GM19193 (cell line): ENCODE data around the gene CSRP3.

ENCODE experiments used
- POLR2A ChIP-seq: IDR thresholded peaks from 4 replicates; pipeline ENCODE4 v1.6.1; 2011; ENCODE audit not compliant: insufficient read depth, insufficient read length; ENCODE audit errors: extremely low read depth

Gene CSRP3

GRCh38 chr11:19234231-19234817, 32.5 kb upstream of the CSRP3 start:
- TF ChIP-seq POLR2A = no peak

- no peak for TF ChIP-seq POLR2A
Observed at GRCh38 chr11:19232910-19233503, 31.2 kb upstream of the CSRP3 start.

- no peak for TF ChIP-seq POLR2A
Observed at GRCh38 chr11:19229671-19230070, 27.9 kb upstream of the CSRP3 start.

GRCh38 chr11:19228968-19229367, 27.2 kb upstream of the CSRP3 start:
- TF ChIP-seq POLR2A = no peak

- TF ChIP-seq POLR2A = no peak
Observed at GRCh38 chr11:19226378-19227195, 24.8 kb upstream of the CSRP3 start.

GRCh38 chr11:19225581-19225980, 23.8 kb upstream of the CSRP3 start:
- no peak for TF ChIP-seq POLR2A

- no peak for TF ChIP-seq POLR2A
Observed at GRCh38 chr11:19225123-19225522, 23.3 kb upstream of the CSRP3 start.

GRCh38 chr11:19220903-19221724, 19.3 kb upstream of the CSRP3 start:
- TF ChIP-seq POLR2A = no peak

- no peak for TF ChIP-seq POLR2A
Observed at GRCh38 chr11:19218786-19219460, 17.1 kb upstream of the CSRP3 start.

GRCh38 chr11:19218216-19218615, 16.4 kb upstream of the CSRP3 start:
- TF ChIP-seq POLR2A = no peak

GRCh38 chr11:19216709-19217374, 15.1 kb upstream of the CSRP3 start:
- no peak for TF ChIP-seq POLR2A

GRCh38 chr11:19216021-19216420, 14.2 kb upstream of the CSRP3 start:
- no peak for TF ChIP-seq POLR2A

- no peak for TF ChIP-seq POLR2A
Observed at GRCh38 chr11:19209617-19210370, 8.0 kb upstream of the CSRP3 start.
